Neutrophil (primary cell): ENCODE measurements around the gene NIF3L1.

Experiments
- H3K27ac ChIP-seq: fragments of 200-600 bp; sonication (generic); 2 replicates; pipeline ENCODE4 v1.5.1; 2016; ENCODE audit warnings: mild to moderate bottlenecking, moderate library complexity
- H3K27me3 ChIP-seq: fragments of 200-600 bp; sonication (generic); 2 replicates; pipeline ENCODE4 v1.6.0; 2016; ENCODE audit warnings: mild to moderate bottlenecking
- H3K36me3 ChIP-seq: fragments of 200-600 bp; sonication (generic); 2 replicates; pipeline ENCODE4 v1.5.1; 2017
- H3K4me1 ChIP-seq, 2 experiments: fragments of 200-600 bp in 1 of 2; sonication (generic) in 1 of 2; 1 replicate in 1 of 2; 2 replicates in 1 of 2; pipeline versions ENCODE4 v1.5.1 to v1.6.1; 2013 to 2016; ENCODE audit warnings: low read depth in 1 of 2, low read length in 1 of 2, mild to moderate bottlenecking in 1 of 2, moderate library complexity in 1 of 2; ENCODE audit not compliant: control insufficient read depth in 1 of 2, insufficient read depth in 1 of 2
- H3K4me3 ChIP-seq, 2 experiments: fragments of 200-600 bp in 1 of 2; sonication (generic) in 1 of 2; 1 replicate in 1 of 2; 2 replicates in 1 of 2; pipeline ENCODE4 v1.5.1; 2013 to 2016; ENCODE audit warnings: low read depth in 1 of 2, low read length in 1 of 2, mild to moderate bottlenecking in 1 of 2, moderate library complexity in 1 of 2
- H3K9me3 ChIP-seq: fragments of 200-600 bp; sonication (generic); 2 replicates; pipeline ENCODE4 v1.5.1; 2016
- TF ChIP-seq, protein P1 (sequence below): fragments of 200-600 bp; sonication (generic); IDR thresholded peaks from 2 replicates; pipeline ENCODE4 v1.5.1; 2016; ENCODE audit warnings: antibody characterized with exemption

NIF3L1 gene

DNA sequence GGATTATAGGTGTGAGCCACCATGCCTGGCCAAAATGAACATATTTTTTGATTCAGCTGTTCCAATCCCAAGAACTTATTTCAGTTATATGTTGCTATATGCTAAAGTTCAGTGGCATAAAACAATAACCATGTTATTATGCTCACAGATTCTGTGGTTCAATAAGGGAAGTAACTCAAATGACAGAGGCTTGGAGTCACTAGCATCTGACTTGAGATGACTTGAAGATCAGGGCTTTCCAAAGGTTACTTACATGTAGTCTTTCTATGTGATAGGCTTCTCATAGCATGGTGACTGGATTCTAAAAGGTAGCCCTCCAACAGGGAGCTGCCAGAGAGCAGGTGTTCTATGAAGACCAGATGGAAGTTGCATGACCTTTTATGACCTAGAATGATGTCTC, 41.9 kb upstream of the NIF3L1 start:
- no peak overlapping the region for H3K27ac ChIP-seq
- H3K9me3 ChIP-seq = no peaks in the 10 kb centered on the region
- TF ChIP-seq, protein P1, sequence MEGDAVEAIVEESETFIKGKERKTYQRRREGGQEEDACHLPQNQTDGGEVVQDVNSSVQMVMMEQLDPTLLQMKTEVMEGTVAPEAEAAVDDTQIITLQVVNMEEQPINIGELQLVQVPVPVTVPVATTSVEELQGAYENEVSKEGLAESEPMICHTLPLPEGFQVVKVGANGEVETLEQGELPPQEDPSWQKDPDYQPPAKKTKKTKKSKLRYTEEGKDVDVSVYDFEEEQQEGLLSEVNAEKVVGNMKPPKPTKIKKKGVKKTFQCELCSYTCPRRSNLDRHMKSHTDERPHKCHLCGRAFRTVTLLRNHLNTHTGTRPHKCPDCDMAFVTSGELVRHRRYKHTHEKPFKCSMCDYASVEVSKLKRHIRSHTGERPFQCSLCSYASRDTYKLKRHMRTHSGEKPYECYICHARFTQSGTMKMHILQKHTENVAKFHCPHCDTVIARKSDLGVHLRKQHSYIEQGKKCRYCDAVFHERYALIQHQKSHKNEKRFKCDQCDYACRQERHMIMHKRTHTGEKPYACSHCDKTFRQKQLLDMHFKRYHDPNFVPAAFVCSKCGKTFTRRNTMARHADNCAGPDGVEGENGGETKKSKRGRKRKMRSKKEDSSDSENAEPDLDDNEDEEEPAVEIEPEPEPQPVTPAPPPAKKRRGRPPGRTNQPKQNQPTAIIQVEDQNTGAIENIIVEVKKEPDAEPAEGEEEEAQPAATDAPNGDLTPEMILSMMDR = no peak
- H3K27me3 ChIP-seq = no peaks in the 10 kb centered on the region
- peaks cover 23% of the 10 kb centered on the region for H3K36me3 ChIP-seq
- H3K4me3 ChIP-seq = no peak overlapping the region
- H3K4me1 ChIP-seq = no peaks in the 10 kb centered on the region

DNA sequence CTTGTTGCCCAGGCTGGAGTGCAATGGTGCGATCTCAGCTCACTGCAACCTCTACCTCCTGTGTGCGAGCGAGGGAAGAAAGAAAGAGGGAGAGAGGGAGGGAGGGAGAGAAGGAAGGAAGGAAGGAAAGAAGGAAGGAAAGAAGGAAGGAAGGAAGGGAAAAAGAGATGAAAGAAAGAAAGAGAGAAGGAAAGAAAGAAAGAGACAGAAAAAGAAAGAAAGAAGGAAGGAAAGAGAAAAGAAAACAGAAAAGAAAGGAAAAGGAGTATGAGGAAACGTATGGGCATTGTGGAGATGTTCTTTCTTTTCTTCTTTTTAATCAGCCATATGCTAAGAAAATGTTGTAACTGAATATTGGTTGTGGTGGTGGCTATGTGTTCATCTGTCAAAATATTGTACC, 41.2 kb upstream of the NIF3L1 start:
- Histone ChIP-seq H3K4me1 (no peaks in the 10 kb centered on the region), H3K27ac (no peak overlapping the region), H3K4me3 (no peak overlapping the region), H3K27me3 (no peaks in the 10 kb centered on the region), H3K9me3 (no peaks in the 10 kb centered on the region), H3K36me3 (peaks cover 29% of the 10 kb centered on the region)
- TF ChIP-seq, protein P1 = no peak

DNA sequence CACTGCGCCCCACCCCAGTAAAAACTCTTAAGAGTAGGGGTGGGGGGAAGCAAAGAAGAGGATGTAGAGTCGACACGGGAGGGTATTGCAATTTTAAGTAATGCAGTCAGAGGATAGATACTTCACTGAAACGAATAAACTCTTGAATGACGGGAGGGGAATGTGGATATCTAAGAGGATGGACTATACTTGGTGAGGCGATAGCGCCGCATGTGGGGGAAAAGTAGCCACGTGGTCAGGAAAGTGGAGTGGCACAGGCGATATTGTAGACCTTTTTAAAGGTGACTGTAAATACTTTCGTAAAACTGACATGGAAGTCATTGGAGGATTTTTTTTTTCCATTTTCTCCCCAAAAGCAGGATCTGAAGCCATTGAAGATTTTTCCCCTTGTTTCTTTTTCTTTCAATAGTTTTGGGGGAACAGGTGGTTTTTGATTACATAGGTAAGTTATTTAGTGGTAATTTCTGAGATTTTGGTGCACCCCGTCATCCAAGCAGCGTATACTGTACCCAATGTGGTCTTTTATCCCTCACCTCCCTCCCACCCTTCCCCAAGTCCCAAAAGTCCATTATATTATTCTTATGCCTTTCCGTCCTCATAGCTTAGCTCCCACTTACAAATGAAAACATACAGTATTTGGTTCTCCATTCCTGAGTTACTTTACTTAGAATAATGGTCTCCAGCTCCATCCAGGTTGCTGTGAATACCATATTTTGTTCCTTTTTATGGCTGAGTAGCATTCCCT, 38.5 kb upstream of the NIF3L1 start:
- H3K27me3 ChIP-seq = no peaks in the 10 kb centered on the region
- peak overlapping the region; percentile 30 for H3K27ac ChIP-seq
- TF ChIP-seq, protein P1 = no peak
- H3K4me1 ChIP-seq = no peaks in the 10 kb centered on the region
- H3K36me3 ChIP-seq = peaks cover 57% of the 10 kb centered on the region
- H3K4me3 ChIP-seq = no peak overlapping the region
- no peaks in the 10 kb centered on the region for H3K9me3 ChIP-seq

DNA sequence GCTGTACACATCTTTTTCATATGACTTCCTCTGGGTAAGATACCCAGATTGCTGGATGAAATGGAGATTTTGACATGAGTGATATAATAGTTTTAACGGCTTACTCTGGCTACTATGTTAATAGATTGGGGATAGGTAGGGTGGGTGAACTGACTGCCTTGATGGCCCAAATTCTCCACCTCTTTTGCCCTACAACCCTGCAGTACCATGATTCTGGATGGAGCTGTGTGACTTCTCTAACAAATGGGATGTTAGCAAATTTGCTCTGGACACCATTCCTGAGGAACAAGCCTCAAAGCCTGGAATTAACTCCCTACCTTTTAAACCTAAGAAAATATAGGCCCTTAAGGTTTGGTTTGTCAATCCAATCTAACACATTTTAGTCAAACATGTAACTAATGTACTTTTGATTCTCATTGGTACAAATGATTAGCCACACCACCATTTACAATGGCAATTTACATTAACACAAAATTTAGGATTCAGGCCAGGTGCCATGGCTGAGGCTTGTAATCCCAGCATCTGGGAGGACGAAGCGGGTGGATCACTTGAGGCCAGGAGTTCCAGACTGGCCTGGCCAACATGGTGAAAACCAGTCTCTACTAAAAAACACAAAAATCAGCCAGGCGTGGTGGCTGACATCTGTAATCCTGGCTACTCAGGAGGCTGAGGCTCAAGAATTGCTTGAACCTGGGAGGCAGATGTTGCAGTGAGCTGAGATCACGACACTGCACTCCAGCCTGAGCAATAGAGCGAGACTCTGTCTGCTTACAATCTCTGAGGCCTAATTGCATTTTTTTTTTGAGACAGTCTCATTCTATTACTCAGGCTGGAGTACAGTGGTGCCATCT, 37.5 kb upstream of the NIF3L1 start:
- peaks cover 66% of the 10 kb centered on the region for H3K36me3 ChIP-seq

DNA sequence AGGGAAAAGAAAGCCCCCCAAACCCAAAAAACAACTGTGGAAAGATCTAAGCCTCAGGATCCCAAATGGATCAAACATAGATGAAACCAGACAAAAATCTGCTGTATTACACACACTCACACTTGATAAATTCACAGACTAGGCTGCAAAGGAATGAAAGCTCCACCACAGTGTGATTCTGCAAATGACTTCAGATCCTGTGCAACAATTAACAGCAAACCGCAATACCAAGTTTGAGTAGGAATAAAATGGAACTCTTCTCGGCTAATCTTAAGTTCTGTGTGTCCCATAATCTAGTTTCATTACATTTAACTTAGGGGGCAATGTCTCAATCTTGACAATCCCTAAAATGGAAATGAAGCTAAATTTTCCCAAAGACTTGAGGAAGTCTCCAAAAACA, 36.6 kb upstream of the NIF3L1 start:
- no peak overlapping the region for H3K27ac ChIP-seq
- H3K27me3 ChIP-seq = no peaks in the 10 kb centered on the region
- peaks cover 76% of the 10 kb centered on the region for H3K36me3 ChIP-seq
- no peaks in the 10 kb centered on the region for H3K9me3 ChIP-seq
- no peak overlapping the region for H3K4me3 ChIP-seq
- TF ChIP-seq, protein P1 = no peak
- no peaks in the 10 kb centered on the region for H3K4me1 ChIP-seq

More for the DNA sequence above, 37.5 kb upstream of the NIF3L1 start:
- H3K4me3 ChIP-seq = no peak overlapping the region
- peak overlapping the region; percentile 30 for H3K27ac ChIP-seq
- no peaks in the 10 kb centered on the region for H3K4me1 ChIP-seq
- H3K9me3 ChIP-seq = no peaks in the 10 kb centered on the region
- TF ChIP-seq, protein P1 = no peak
- H3K27me3 ChIP-seq = no peaks in the 10 kb centered on the region
